Heart right ventricle (tissue), 16 donors: ENCODE measurements around the gene ABCA7. TPM values are rescaled to one million over a fixed set of nuclear protein-coding genes. Genes with fewer than 3 reads are reported as not detected.
"Not testable (repeated sequence)": the region's sequence is repeated elsewhere in the genome, so short reads cannot be mapped to it uniquely, and the experiment has no call there.

Experiments used
- ATAC-seq, 8 donors: fragments of 200-7000 bp; cut with Tn5 transposase; one replicate each; pipeline ENCODE4 v1.9.1; 2020; ENCODE audit warnings: mild to moderate bottlenecking in 8 of 8, moderate library complexity in 8 of 8, moderate number of reproducible peaks in 1 of 8
- DNase-seq, 2 donors: peaks; one replicate each; pipeline ENCODE4 v3.0.0-alpha.2; 2020
- H3K27ac ChIP-seq, 10 donors: fragments of 200-600 bp; sonication (generic) in 2 of 10; one replicate each; pipeline versions ENCODE4 v1.5.0 to v1.8.0; 2020 to 2022; ENCODE audit warnings: mild to moderate bottlenecking in 3 of 10
- H3K27me3 ChIP-seq, 7 donors: fragments of 200-600 bp; one replicate each; pipeline ENCODE4 v1.8.0; 2021 to 2022; ENCODE audit warnings: mild to moderate bottlenecking in 2 of 7
- H3K36me3 ChIP-seq, 9 donors: fragments of 200-600 bp; sonication (generic) in 1 of 9; one replicate each; pipeline versions ENCODE4 v1.5.0 to v1.8.0; 2020 to 2022; ENCODE audit warnings: mild to moderate bottlenecking in 2 of 9
- H3K4me1 ChIP-seq, 9 donors: fragments of 200-600 bp; sonication (generic) in 1 of 9; one replicate each; pipeline versions ENCODE4 v1.5.0 to v1.8.0; 2020 to 2022; ENCODE audit warnings: mild to moderate bottlenecking in 4 of 9
- H3K4me3 ChIP-seq, 10 donors: fragments of 200-600 bp; sonication (generic) in 2 of 10; one replicate each; pipeline versions ENCODE4 v1.5.0 to v1.8.0; 2020 to 2022; ENCODE audit warnings: mild to moderate bottlenecking in 7 of 10, moderate library complexity in 2 of 10
- H3K9me3 ChIP-seq, 11 donors: fragments of 200-600 bp in 10 of 11; sonication (generic) in 2 of 11; one replicate each; pipeline versions ENCODE4 v1.5.0 to v1.8.0; 2013 to 2022; ENCODE audit warnings: mild to moderate bottlenecking in 2 of 11, control low read depth in 1 of 11, moderate library complexity in 1 of 11
- CTCF ChIP-seq, 9 donors: fragments of 200-600 bp; sonication (generic) in 2 of 9; IDR thresholded peaks; one replicate each; pipeline versions ENCODE4 v1.5.0 to v1.8.0; 2021 to 2022; ENCODE audit warnings: antibody characterized with exemption in 9 of 9, mild to moderate bottlenecking in 5 of 9, moderate library complexity in 1 of 9
- WGBS, 2 donors: extraction: QIAGEN DNeasy Blood & Tissue Kit; methylation state at CpG; one replicate each; pipeline ENCODE4 v1.1.7; 2013; ENCODE audit warnings: inconsistent platforms in 1 of 2; 5-methylcytosine and 5-hydroxymethylcytosine counted together
- intact Hi-C, 10 donors: fragments of 100-400 bp; cut with DNase I; formaldehyde crosslinking; loops; one replicate each; pipeline versions ENCODE4 v1.11.1 to v1.14.2; 2022
- polyA plus RNA-seq, 2 donors: library from polyadenylated mRNA; stranded (reverse); fragments of 200-250 nt; gene quantifications; one replicate each; pipeline ENCODE4 v1.2.3, GENCODE V29; 2013
- total RNA-seq, 10 donors: library from RNA; stranded (reverse); fragmentation: NEBNext Ultra II Directional in 3 of 10; extraction: Animal tissue kit (Norgen Biotek cat#: 25700) in 3 of 10; gene quantifications; one replicate each; pipeline versions ENCODE4 v1.2.1 to v1.2.4, GENCODE V29; 2021 to 2023
- donor health status: Arrhythmogenic right ventricular cardiomyopathy.
- donor health status: ischemic (EF 13 %, LVEDD 7.1; RV severe dilation, severe dysfunction).
- donor health status: healthy with polysubstance abuse.
- donor health status: DM: no; HTN: yes; CAD: no.
- donor health status: DM: no; HTN: no; CAD: no.
- donor health status: ischemic (EF 25% LVEDD 6.9; RV normal size, moderate dysfunction).
- donor health status: ischemic (EF 25% LVEDD 5.7; RV mildly dilated, moderate dysfunction).
- donor health status: healthy.
- donor health status: DM: yes; HTN: yes; CAD: no.
- donor health status: Ischemic cardiomyopathy.
- donor health status: ischemic (EF 35%, LVEDD 5.7; RV mildly dilated, moderate dysfunction).
- donor health status: nonischemic (EF 11% LVEDD 7.7; RV severe dilation, severe dysfunction).
- donor health status: DM: yes; HTN: yes; CAD: no.
- donor health status: PGD.
- donor health status: ischemic (EF 29% LVEDD 5.4; RV normal size, mild dysfunction).
- donor health status: nonischemic (EF 23%, LVEDD 6.1; RV moderate dilation, normal function).

Gene ABCA7
- total and polyA plus RNA-seq, 12 donors, result 2.7 to 23.4 (median 5.6) TPM

- peak in 8 of 9 donors; percentile 88 to 100 (median 96) for TF ChIP-seq CTCF (IDR thresholded peaks at IDR 0.05)
- ATAC-seq, result peak; percentile 87 to 95 (median 93)
- peaks cover 0 to 99% (median 28%) of the 10 kb centered on the region in 9 donors for H3K36me3 ChIP-seq
- intact Hi-C loops, result loop anchor here in 9 of 10 donors (1.0 to 5.0 kb wide), 3 partner anchors 59 to 127 kb away; partner anchors contain the start of gene SBNO2 (in 1 of the 9)
- H3K9me3 ChIP-seq, result no peaks in the 10 kb centered on the region
- H3K4me1 ChIP-seq, result peaks cover 12 to 31% (median 19%) of the 10 kb centered on the region in 9 donors
- peak overlapping the region in 6 of 10 donors; percentile 9 to 40 (median 21) for H3K4me3 ChIP-seq
- WGBS, 2 donors, result 23 to 24% methylated on average over 43 to 44 of the region's 44 CpGs
- peak overlapping the region in 9 of 10 donors; percentile 40 to 79 (median 71) for H3K27ac ChIP-seq
- peak; percentile 97 to 98 for DNase-seq
- H3K27me3 ChIP-seq, result no peaks in the 10 kb centered on the region
Measured at GRCh38 chr19:1113030-1113985, 73.4 kb downstream of the ABCA7 start.

GRCh38 chr19:1113986-1114483 is 74.1 kb downstream of the ABCA7 start:
- Histone ChIP-seq H3K36me3 (peaks cover 0 to 99% (median 22%) of the 10 kb centered on the region in 9 donors), H3K9me3 (no peaks in the 10 kb centered on the region), H3K27ac (peak overlapping the region in 9 of 10 donors; percentile 40 to 79 (median 71)), H3K4me3 (peak overlapping the region in 1 of 10 donors; percentile 40), H3K4me1 (peaks cover 12 to 31% (median 19%) of the 10 kb centered on the region in 9 donors), H3K27me3 (no peaks in the 10 kb centered on the region)
- intact Hi-C loops, result loop anchor here in 9 of 10 donors (1.0 to 5.0 kb wide), 3 partner anchors 58 to 126 kb away; partner anchors contain the start of gene SBNO2 (in 1 of the 9)
- ATAC-seq (peak in 2 of 8 donors; percentile 0), DNase-seq (no peak)
- WGBS, 2 donors, result 93% methylated on average over 25 of the region's 25 CpGs
- no peak for TF ChIP-seq CTCF (IDR thresholded peaks at IDR 0.05)

GRCh38 chr19:1114728-1115127 is 74.8 kb downstream of the ABCA7 start:
- intact Hi-C loops, result loop anchor here in 9 of 10 donors (5.0 kb wide), 2 partner anchors 58 to 78 kb away; partner anchors contain the start of gene SBNO2 (in 1 of the 9)
- not testable (repeated sequence) for H3K4me3 ChIP-seq, H3K27me3 ChIP-seq, ATAC-seq, DNase-seq, H3K27ac ChIP-seq, H3K9me3 ChIP-seq
- peaks cover 12 to 31% (median 19%) of the 10 kb centered on the region in 9 donors for H3K4me1 ChIP-seq
- peaks cover 0 to 99% (median 24%) of the 10 kb centered on the region in 9 donors for H3K36me3 ChIP-seq
- 95 to 97% methylated on average over 9 of the region's 9 CpGs for WGBS, 2 donors

Other genes starting within 250 kb of the ABCA7 start
- 100 to 1,000 TPM in 1 of 10 donors, 10 to 100 TPM in 9; 46.2 to 106 (median 56.8) TPM for gene PTBP1, start 242.7 kb upstream of the ABCA7 start, total RNA-seq
- gene PTBP1, start 242.7 kb upstream of the ABCA7 start, polyA plus RNA-seq, result 10 to 100 TPM; 48.2 to 74.3 TPM
- gene PLPPR3, start 218.2 kb upstream of the ABCA7 start, total RNA-seq, result not detected
- not detected for gene PLPPR3, start 218.2 kb upstream of the ABCA7 start, polyA plus RNA-seq
- 1 to 10 TPM in 1 of 10 donors, not detected in 9; 1.7 TPM for gene AZU1, start 212.3 kb upstream of the ABCA7 start, total RNA-seq
- gene AZU1, start 212.3 kb upstream of the ABCA7 start, polyA plus RNA-seq, result under 1 TPM in 1 of 2 donors, not detected in 1; 0.06 TPM
- gene PRTN3, start 199.1 kb upstream of the ABCA7 start, total RNA-seq, result not detected
- under 1 TPM in 1 of 2 donors, not detected in 1; 0.12 TPM for gene PRTN3, start 199.1 kb upstream of the ABCA7 start, polyA plus RNA-seq
- gene ELANE, start 187.8 kb upstream of the ABCA7 start, total RNA-seq, result 1 to 10 TPM in 3 of 10 donors, under 1 TPM in 4, not detected in 3; 0.26 to 2.8 (median 0.76) TPM
- 1 to 10 TPM; 3.0 to 5.4 TPM for gene ELANE, start 187.8 kb upstream of the ABCA7 start, polyA plus RNA-seq
- 100 to 1,000 TPM in 4 of 10 donors, 10 to 100 TPM in 6; 21.1 to 326 (median 72.5) TPM for gene CFD, start 180.4 kb upstream of the ABCA7 start, total RNA-seq
- gene CFD, start 180.4 kb upstream of the ABCA7 start, polyA plus RNA-seq, result 100 to 1,000 TPM; 567 to 583 TPM
- gene MED16, start 146.9 kb upstream of the ABCA7 start, total RNA-seq, result 10 to 100 TPM; 17.6 to 37.4 (median 26.2) TPM
- 10 to 100 TPM; 31.0 to 42.9 TPM for gene MED16, start 146.9 kb upstream of the ABCA7 start, polyA plus RNA-seq
- gene RNU6-9, start 146.6 kb upstream of the ABCA7 start, total RNA-seq, result not detected
- not detected for gene RNU6-9, start 146.6 kb upstream of the ABCA7 start, polyA plus RNA-seq
- gene R3HDM4, start 126.9 kb upstream of the ABCA7 start, total RNA-seq, result 10 to 100 TPM; 16.3 to 30.6 (median 19.9) TPM
- 10 to 100 TPM; 34.5 to 49.8 TPM for gene R3HDM4, start 126.9 kb upstream of the ABCA7 start, polyA plus RNA-seq
- gene KISS1R, start 122.8 kb upstream of the ABCA7 start, total RNA-seq, result not detected
- not detected for gene KISS1R, start 122.8 kb upstream of the ABCA7 start, polyA plus RNA-seq
- 10 to 100 TPM in 1 of 10 donors, 1 to 10 TPM in 9; 3.0 to 11.7 (median 5.3) TPM for gene ARID3A, start 114.1 kb upstream of the ABCA7 start, total RNA-seq
- 1 to 10 TPM; 3.7 to 4.2 TPM for gene ARID3A, start 114.1 kb upstream of the ABCA7 start, polyA plus RNA-seq
- gene WDR18, start 55.8 kb upstream of the ABCA7 start, total RNA-seq, result 10 to 100 TPM; 17.3 to 25.0 (median 20.3) TPM
- 10 to 100 TPM; 44.0 to 66.4 TPM for gene WDR18, start 55.8 kb upstream of the ABCA7 start, polyA plus RNA-seq
- gene GRIN3B, start 39.7 kb upstream of the ABCA7 start, total RNA-seq, result under 1 TPM in 3 of 10 donors, not detected in 7; 0.08 to 0.10 (median 0.09) TPM
- gene GRIN3B, start 39.7 kb upstream of the ABCA7 start, polyA plus RNA-seq, result under 1 TPM in 1 of 2 donors, not detected in 1; 0.01 TPM
- 100 to 1,000 TPM in 8 of 10 donors, 10 to 100 TPM in 2; 94.3 to 141 (median 111) TPM for gene TMEM259, start 19.0 kb upstream of the ABCA7 start, total RNA-seq
- 100 to 1,000 TPM; 144 to 289 TPM for gene TMEM259, start 19.0 kb upstream of the ABCA7 start, polyA plus RNA-seq
- gene RNU6-2, start 18.6 kb upstream of the ABCA7 start, total RNA-seq, result not detected
- not detected for gene RNU6-2, start 18.6 kb upstream of the ABCA7 start, polyA plus RNA-seq
- 100 to 1,000 TPM in 2 of 10 donors, 10 to 100 TPM in 8; 33.0 to 117 (median 63.5) TPM for gene CNN2, start 13.5 kb upstream of the ABCA7 start, total RNA-seq
- 10 to 100 TPM; 49.0 to 61.2 TPM for gene CNN2, start 13.5 kb upstream of the ABCA7 start, polyA plus RNA-seq
- 10 to 100 TPM in 1 of 10 donors, 1 to 10 TPM in 9; 1.9 to 27.4 (median 4.1) TPM for gene ARHGAP45, start 27.1 kb downstream of the ABCA7 start, total RNA-seq
- 1 to 10 TPM; 4.4 to 8.6 TPM for gene ARHGAP45, start 27.1 kb downstream of the ABCA7 start, polyA plus RNA-seq
- 100 to 1,000 TPM; 111 to 215 (median 134) TPM for gene POLR2E, start 55.3 kb downstream of the ABCA7 start, total RNA-seq
- 100 to 1,000 TPM; 116 to 212 TPM for gene POLR2E, start 55.3 kb downstream of the ABCA7 start, polyA plus RNA-seq
- gene GPX4, start 63.9 kb downstream of the ABCA7 start, total RNA-seq, result 100 to 1,000 TPM; 244 to 405 (median 299) TPM
- gene GPX4, start 63.9 kb downstream of the ABCA7 start, polyA plus RNA-seq, result 100 to 1,000 TPM; 461 to 487 TPM
- gene SBNO2, start 134.2 kb downstream of the ABCA7 start, total RNA-seq, result 10 to 100 TPM; 12.6 to 61.3 (median 16.1) TPM
- gene SBNO2, start 134.2 kb downstream of the ABCA7 start, polyA plus RNA-seq, result 10 to 100 TPM; 12.6 to 18.7 TPM
- gene STK11, start 165.7 kb downstream of the ABCA7 start, total RNA-seq, result 10 to 100 TPM; 43.7 to 71.6 (median 46.6) TPM
- 10 to 100 TPM; 41.1 to 70.4 TPM for gene STK11, start 165.7 kb downstream of the ABCA7 start, polyA plus RNA-seq
- 1 to 10 TPM in 9 of 10 donors, under 1 TPM in 1; 0.96 to 2.2 (median 1.4) TPM for gene CBARP, start 197.9 kb downstream of the ABCA7 start, total RNA-seq
- gene CBARP, start 197.9 kb downstream of the ABCA7 start, polyA plus RNA-seq, result 1 to 10 TPM in 1 of 2 donors, under 1 TPM in 1; 0.73 to 1.3 TPM
- 100 to 1,000 TPM; 491 to 770 (median 553) TPM for gene ATP5F1D, start 201.6 kb downstream of the ABCA7 start, total RNA-seq
- 1,000 to 10,000 TPM in 1 of 2 donors, 100 to 1,000 TPM in 1; 821 to 2,879 TPM for gene ATP5F1D, start 201.6 kb downstream of the ABCA7 start, polyA plus RNA-seq
- 100 to 1,000 TPM in 2 of 10 donors, 10 to 100 TPM in 8; 45.9 to 236 (median 68.5) TPM for gene MIDN, start 208.5 kb downstream of the ABCA7 start, total RNA-seq
- gene MIDN, start 208.5 kb downstream of the ABCA7 start, polyA plus RNA-seq, result 10 to 100 TPM; 22.7 to 48.6 TPM
- gene CIRBP, start 229.2 kb downstream of the ABCA7 start, total RNA-seq, result 100 to 1,000 TPM; 227 to 356 (median 280) TPM
- gene CIRBP, start 229.2 kb downstream of the ABCA7 start, polyA plus RNA-seq, result 100 to 1,000 TPM; 180 to 344 TPM
- 10 to 100 TPM in 7 of 10 donors, 1 to 10 TPM in 3; 8.2 to 19.0 (median 12.7) TPM for gene FAM174C, start 235.4 kb downstream of the ABCA7 start, total RNA-seq
- 10 to 100 TPM; 40.2 to 70.2 TPM for gene FAM174C, start 235.4 kb downstream of the ABCA7 start, polyA plus RNA-seq
- under 1 TPM in 1 of 10 donors, not detected in 9; 0.45 TPM for gene EFNA2, start 245.8 kb downstream of the ABCA7 start, total RNA-seq
- gene EFNA2, start 245.8 kb downstream of the ABCA7 start, polyA plus RNA-seq, result under 1 TPM in 1 of 2 donors, not detected in 1; 0.04 TPM